ENCODE measurements around the gene BACH2. TPM values are rescaled to one million over a fixed set of nuclear protein-coding genes. Genes with fewer than 3 reads are reported as not detected.

BACH2 gene
- total and polyA plus RNA-seq, 9 of the 15 experiments (the other 6 are each of a cell fraction or from before 2014, with no cell fraction given) = 0.06 to 3.1 (median 0.59) TPM

DNA sequence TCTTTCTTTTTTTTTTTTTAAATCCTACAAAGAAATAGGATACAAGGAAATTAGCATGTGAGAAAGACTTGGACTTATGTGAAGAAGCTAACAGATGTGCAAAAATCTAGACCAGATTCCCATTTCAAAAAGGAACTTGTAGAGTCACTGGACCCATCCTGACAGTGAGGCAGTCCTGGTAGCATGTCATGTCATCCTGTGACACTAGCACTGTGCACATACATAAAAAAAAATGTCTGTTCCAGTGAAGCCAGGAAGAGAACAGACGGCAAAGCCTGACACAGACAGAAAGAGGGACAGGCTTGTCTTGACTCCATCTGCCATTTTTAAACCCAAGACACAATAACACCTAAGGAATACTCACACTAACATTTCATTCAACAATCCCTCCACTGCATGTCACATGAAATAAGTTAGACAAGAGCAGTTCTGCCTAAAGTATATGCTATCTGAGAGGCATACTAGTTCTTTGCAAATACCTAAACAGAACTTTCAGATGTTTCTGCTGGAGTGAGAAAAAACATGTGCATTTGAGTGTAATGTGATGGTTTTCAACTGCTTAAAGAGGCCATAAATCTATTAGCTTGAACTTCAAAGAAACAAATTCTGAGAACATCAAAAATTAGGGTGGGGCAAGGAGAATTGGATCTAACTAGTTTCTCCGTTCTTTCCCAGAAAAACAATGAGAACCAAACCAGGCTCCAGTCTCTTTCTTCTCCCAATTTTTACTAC is 159.6 kb downstream of the BACH2 start:
- ChIA-PET POLR2A (interaction anchor here (0.6 kb wide), 1 partner anchor 281 kb away, joined by 3 read pairs; no protein-coding TSS in a partner anchor), CTCF (ENCODE audit: low intra/inter-chr PET ratio) (no interaction called here)
- peaks cover 0 to 7% of the 10 kb centered on the region in 2 experiments; a peak in 2 of 5 replicates for H3K27me3 ChIP-seq (ENCODE audit: control insufficient read depth in 2 of 2, insufficient read depth in 2 of 2, low read length in 2 of 2)
- H3K4me2 ChIP-seq (ENCODE audit: insufficient read depth, low read length) = no peak overlapping the region
- no peak overlapping the region for H3K27ac ChIP-seq (ENCODE audit: extremely low read depth, low read depth, low read length)
- in situ Hi-C loops (cut with MboI) (no loop called here), intact Hi-C loops (cut with micrococcal nuclease) (no loop called here)
- no peak for ATAC-seq
- no peak for FAIRE-seq
- H3K9me1 ChIP-seq (ENCODE audit: control insufficient read depth, insufficient read depth, low read length) = no peaks in the 10 kb centered on the region
- H3K9ac ChIP-seq (ENCODE audit: insufficient read depth in 1 of 2, low read depth in 2 of 2, low read length in 2 of 2) = no peak overlapping the region
- no peaks in the 10 kb centered on the region for H3K36me3 ChIP-seq (ENCODE audit: control insufficient read depth, insufficient read depth, low read length)
- H3K4me3 ChIP-seq = no peak overlapping the region
- DNase-seq (ENCODE audit: extremely low read depth in 1 of 4, low spot score in 3 of 4) = no peak
- H2AFZ ChIP-seq (ENCODE audit: low read depth, low read length) = no peak overlapping the region
- no peaks in the 10 kb centered on the region for H4K20me1 ChIP-seq (replicated peaks; ENCODE audit: control insufficient read depth, insufficient read depth, low read length)
- 40% methylated on average over 2 of the region's 2 CpGs for whole genome bisulfite sequencing (ENCODE audit: insufficient coverage, low coverage, missing lambda C conversion rate)
- H3K9me3 ChIP-seq (replicated peaks; ENCODE audit: control insufficient read depth, insufficient read depth, low read depth, low read length) = no peaks in the 10 kb centered on the region
- BruUV-seq (replicated peaks) = no TSS peak
- no peaks in the 10 kb centered on the region for H3K79me2 ChIP-seq (ENCODE audit: control insufficient read depth, insufficient read depth, low read length)
- H3K4me1 ChIP-seq (replicated peaks in 1 of 2; ENCODE audit: control insufficient read depth in 2 of 2, insufficient read depth in 2 of 2, low read length in 2 of 2) = no peaks in the 10 kb centered on the region; a peak in 2 of 5 replicates
- no peak for TF ChIP-seq ZNF561 (CRISPR knock-in tag; conservative IDR thresholded peaks at IDR 0.05)

DNA sequence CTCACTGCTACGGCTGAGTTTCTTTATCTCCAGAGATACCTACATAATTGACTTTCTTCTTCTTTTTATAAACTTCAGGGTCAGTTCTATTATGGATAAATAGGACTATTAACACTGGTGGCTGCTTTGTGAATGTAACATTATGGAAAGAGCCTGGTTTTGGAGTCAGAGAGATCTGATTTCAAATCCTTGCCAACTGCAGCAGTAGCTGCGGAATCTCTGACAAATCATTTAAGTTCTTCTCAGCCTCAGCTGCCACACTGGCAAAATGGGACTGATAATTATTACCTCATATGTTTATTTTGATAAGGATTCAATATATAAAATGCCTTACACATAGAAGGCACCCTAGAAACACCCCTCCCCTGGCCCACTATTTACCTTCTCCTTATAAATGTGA is 160.5 kb downstream of the BACH2 start:
- intact Hi-C loops (cut with micrococcal nuclease) = no loop called here
- 29% methylated on average over 2 of the region's 2 CpGs for WGBS (ENCODE audit: insufficient coverage, low coverage, missing lambda C conversion rate)
- H3K4me1 ChIP-seq (replicated peaks in 1 of 2; ENCODE audit: control insufficient read depth in 2 of 2, insufficient read depth in 2 of 2, low read length in 2 of 2) = no peaks in the 10 kb centered on the region; a peak in 2 of 5 replicates
- peaks cover 0 to 7% of the 10 kb centered on the region in 2 experiments; a peak in 2 of 5 replicates for H3K27me3 ChIP-seq (ENCODE audit: control insufficient read depth in 2 of 2, insufficient read depth in 2 of 2, low read length in 2 of 2)
- no peak overlapping the region for H3K4me3 ChIP-seq
- no peaks in the 10 kb centered on the region for H3K9me3 ChIP-seq (replicated peaks; ENCODE audit: control insufficient read depth, insufficient read depth, low read depth, low read length)
- no peak overlapping the region for H3K9ac ChIP-seq (ENCODE audit: insufficient read depth in 1 of 2, low read depth in 2 of 2, low read length in 2 of 2)
- H3K9me1 ChIP-seq (ENCODE audit: control insufficient read depth, insufficient read depth, low read length) = no peaks in the 10 kb centered on the region
- no peak for FAIRE-seq
- no peaks in the 10 kb centered on the region for H3K36me3 ChIP-seq (ENCODE audit: control insufficient read depth, insufficient read depth, low read length)
- no TSS peak for BruUV-seq (replicated peaks)
- H3K4me2 ChIP-seq (ENCODE audit: insufficient read depth, low read length) = no peak overlapping the region
- no peak overlapping the region for H2AFZ ChIP-seq (ENCODE audit: low read depth, low read length)
- ATAC-seq = no peak
- no peak for TF ChIP-seq ATF1 (CRISPR knock-in tag; IDR thresholded peaks at IDR 0.05)
- no peak for TF ChIP-seq ATF1 (tag; IDR thresholded peaks at IDR 0.05)
- TF ChIP-seq KDM5B (IDR thresholded peaks at IDR 0.05; ENCODE audit: insufficient replicate concordance, low read depth, low read length) = no peak
- TF ChIP-seq, protein P1, sequence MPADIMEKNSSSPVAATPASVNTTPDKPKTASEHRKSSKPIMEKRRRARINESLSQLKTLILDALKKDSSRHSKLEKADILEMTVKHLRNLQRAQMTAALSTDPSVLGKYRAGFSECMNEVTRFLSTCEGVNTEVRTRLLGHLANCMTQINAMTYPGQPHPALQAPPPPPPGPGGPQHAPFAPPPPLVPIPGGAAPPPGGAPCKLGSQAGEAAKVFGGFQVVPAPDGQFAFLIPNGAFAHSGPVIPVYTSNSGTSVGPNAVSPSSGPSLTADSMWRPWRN (IDR thresholded peaks at IDR 0.05; ENCODE audit: low read depth) = no peak
- no peak for TF ChIP-seq NBN (IDR thresholded peaks at IDR 0.05; ENCODE audit: low read depth)
- no peak for TF ChIP-seq U2AF1 (optimal IDR thresholded peaks at IDR 0.05; ENCODE audit: low read depth, low read length)
- no peak for TF ChIP-seq NFXL1 (CRISPR knock-in tag; IDR thresholded peaks at IDR 0.05)
- TF ChIP-seq POLR2AphosphoS5 (IDR thresholded peaks at IDR 0.05; ENCODE audit: control insufficient read depth, insufficient read depth, low read depth, low read length) = no peak
- TF ChIP-seq, protein P2, sequence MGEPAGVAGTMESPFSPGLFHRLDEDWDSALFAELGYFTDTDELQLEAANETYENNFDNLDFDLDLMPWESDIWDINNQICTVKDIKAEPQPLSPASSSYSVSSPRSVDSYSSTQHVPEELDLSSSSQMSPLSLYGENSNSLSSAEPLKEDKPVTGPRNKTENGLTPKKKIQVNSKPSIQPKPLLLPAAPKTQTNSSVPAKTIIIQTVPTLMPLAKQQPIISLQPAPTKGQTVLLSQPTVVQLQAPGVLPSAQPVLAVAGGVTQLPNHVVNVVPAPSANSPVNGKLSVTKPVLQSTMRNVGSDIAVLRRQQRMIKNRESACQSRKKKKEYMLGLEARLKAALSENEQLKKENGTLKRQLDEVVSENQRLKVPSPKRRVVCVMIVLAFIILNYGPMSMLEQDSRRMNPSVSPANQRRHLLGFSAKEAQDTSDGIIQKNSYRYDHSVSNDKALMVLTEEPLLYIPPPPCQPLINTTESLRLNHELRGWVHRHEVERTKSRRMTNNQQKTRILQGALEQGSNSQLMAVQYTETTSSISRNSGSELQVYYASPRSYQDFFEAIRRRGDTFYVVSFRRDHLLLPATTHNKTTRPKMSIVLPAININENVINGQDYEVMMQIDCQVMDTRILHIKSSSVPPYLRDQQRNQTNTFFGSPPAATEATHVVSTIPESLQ (CRISPR knock-in tag; IDR thresholded peaks at IDR 0.05) = no peak
- no peak for TF ChIP-seq BHLHE40 (IDR thresholded peaks at IDR 0.05; ENCODE audit: low read length)
- no peak for TF ChIP-seq EGR1 (conservative IDR thresholded peaks at IDR 0.05)
- no peak for TF ChIP-seq STAT5B (CRISPR knock-in tag; IDR thresholded peaks at IDR 0.05)
- no peak for TF ChIP-seq ZNF699 (CRISPR knock-in tag; IDR thresholded peaks at IDR 0.05; ENCODE audit: insufficient replicate concordance)
- ChIA-PET POLR2A (interaction anchor here (0.6 kb wide), 1 partner anchor 282 kb away, joined by 3 read pairs; no protein-coding TSS in a partner anchor), CTCF (ENCODE audit: low intra/inter-chr PET ratio) (no interaction called here)
- no peaks in the 10 kb centered on the region for H4K20me1 ChIP-seq (replicated peaks; ENCODE audit: control insufficient read depth, insufficient read depth, low read length)
- in situ Hi-C loops (cut with MboI) = no loop called here
- no peaks in the 10 kb centered on the region for H3K79me2 ChIP-seq (ENCODE audit: control insufficient read depth, insufficient read depth, low read length)
- no peak overlapping the region for H3K27ac ChIP-seq (ENCODE audit: extremely low read depth, low read depth, low read length)
- DNase-seq (ENCODE audit: extremely low read depth in 1 of 4, low spot score in 3 of 4) = no peak

All from K562 (cell line).